Measurements from ENCODE around the gene VPS8.

VPS8 gene

DNA sequence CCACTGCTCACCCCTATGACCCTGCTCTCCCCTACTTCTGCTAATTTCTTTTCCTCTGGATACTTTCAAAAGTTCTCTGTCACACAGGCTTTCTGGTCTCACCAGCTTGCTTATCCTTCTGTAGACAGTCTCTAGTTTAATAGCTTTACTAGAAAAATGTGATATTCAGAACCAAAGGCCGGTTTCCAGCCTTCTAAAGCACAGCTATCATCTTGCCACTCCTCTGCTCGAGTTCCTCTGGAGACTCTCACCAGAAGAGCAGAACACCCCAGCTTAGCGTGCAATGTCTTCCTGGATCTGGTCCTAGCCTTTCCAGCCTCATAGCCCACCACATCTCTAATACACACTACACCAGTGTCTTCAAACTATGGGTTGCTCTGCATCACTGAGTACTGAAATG is 1.8 kb upstream of the VPS8 start:
- DNase-seq (ENCODE audit: low read depth in 2 of 2): no peak

GRCh38 chr3:184811034-184811433 is 932 bp upstream of the VPS8 start:
- DNase-seq (ENCODE audit: low read depth in 2 of 2): no peak

DNA sequence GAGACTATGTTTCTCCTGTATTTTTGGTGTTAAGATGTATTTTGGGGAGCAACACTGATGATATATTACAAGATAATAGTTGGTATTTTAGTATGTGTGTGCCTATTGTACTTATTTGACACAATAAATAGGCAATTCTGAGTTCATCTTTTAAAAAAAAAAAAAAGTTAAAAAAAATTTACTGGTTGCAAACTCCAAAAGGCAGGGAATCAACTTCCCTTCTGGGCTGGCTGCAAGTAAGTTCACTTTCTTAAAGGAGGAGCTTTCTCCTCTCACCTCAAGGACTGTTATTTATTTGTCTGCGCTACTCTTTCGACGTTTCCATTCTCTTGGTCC is 335 bp upstream of the VPS8 start:
- no peak for DNase-seq (ENCODE audit: low read depth in 2 of 2)

GRCh38 chr3:184812662-184813042 is 686 bp downstream of the VPS8 start:
- no peak for DNase-seq (ENCODE audit: low read depth in 2 of 2)

GRCh38 chr3:184813357-184813756 is 1.4 kb downstream of the VPS8 start:
- DNase-seq (ENCODE audit: low read depth in 2 of 2): no peak

DNA sequence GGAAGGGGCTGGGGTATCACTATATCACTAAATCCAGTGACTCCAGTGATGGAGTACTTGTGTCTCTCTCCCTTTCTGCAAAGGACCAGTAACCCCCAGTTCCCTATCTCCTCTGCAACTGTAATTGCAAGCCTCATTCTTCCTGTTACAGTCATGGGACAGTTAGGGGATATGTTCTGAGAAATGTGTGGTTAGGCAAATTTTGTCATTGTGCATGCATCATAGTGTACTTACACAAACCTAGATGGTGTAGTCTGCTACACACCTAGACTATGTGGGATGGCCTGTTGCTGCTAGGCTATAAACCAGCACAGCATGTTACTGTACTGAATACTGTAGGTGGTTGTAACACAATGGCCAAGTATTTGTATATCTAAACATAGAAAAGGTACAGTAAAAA is 2.2 kb downstream of the VPS8 start:
- no peak for DNase-seq (ENCODE audit: low read depth in 2 of 2)

DNA sequence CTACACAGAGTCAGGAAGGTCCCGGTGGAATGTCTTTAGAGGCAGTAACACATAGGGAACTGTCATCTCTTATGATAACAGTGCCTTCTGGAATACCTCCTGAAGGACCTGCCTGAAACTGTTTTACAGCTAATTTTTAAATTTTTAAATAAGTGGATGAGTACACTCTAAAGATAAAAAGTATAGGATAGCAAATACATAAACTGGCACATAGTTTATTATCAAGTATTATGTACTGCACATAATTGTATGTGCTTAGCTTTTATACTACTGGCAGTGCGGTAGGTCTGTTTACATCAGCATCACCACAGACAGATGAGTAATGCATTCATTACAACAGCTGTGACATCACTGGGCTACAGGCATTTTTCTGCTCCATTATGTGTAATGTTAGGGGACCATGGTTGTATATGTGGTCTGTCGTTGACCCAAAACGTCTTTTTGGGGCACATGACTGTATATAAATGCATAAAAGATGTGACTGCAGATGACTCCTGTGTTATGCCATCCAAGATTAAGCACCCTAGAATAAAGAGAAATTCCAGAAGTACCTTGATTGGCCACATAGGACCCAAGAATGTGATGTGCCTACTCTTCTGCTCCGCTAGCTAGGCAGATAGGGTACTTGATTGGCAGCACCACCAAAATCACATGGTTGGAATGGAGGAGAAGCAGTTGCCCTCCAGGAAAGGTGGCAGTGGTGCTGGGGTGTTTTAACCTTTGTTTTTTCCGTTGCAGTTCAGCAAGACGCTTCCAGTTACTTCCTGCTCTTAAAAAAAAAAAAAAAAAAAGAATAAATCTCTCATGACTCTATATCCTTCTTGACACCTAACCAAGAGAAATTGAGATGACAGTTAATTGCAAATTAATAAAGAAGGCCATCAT is 3.3 kb downstream of the VPS8 start:
- peak; percentile 35 to 45 for DNase-seq (ENCODE audit: low read depth in 2 of 2)

- DNase-seq (ENCODE audit: low read depth in 2 of 2): no peak
Observed at GRCh38 chr3:184816614-184817013, 4.6 kb downstream of the VPS8 start.

DNA sequence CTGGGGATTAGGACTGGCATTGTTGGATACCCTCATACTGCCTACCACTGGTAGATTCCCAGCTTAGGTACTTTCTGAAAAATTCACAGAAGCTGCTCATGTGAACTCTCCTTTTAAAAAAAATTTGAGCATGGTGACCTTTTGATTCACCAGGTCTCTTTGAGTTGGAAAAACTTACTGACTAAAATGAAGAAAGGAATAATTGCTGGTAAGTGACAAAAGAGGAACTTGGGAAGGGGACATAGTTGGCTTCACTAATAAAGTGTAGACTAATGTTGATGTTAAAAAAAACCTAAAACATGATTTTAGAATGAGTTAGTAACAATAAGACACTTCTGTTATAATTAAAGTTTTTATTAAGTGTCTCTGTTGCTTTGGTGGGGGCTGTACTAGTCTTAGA is 8.6 kb downstream of the VPS8 start:
- DNase-seq (ENCODE audit: low read depth in 2 of 2): no peak

DNA sequence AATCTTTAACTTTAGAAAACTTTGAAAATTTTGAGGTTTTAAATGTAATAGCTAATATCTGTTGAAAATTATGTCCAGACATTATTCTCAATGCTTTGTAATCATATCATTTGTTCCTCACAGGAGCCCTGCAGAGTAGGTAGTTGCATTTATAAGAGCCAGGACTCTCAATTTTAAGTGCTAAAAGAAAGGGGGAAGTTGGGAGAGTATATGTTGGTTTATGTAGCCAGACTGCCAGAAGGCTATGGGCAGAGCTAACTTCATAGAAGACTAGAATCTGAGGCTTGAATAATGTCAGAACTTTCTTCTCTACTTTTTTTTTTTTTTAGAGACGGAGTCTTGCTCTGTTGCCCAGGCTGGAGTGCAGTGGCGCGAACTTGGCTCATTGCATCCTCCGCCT is 9.1 kb downstream of the VPS8 start:
- no peak for DNase-seq (ENCODE audit: low read depth in 2 of 2)

GRCh38 chr3:184822081-184822480 is 10.1 kb downstream of the VPS8 start:
- DNase-seq (ENCODE audit: low read depth in 2 of 2): no peak

- DNase-seq (ENCODE audit: low read depth in 2 of 2): no peak
Observed at GRCh38 chr3:184822654-184823053, 10.7 kb downstream of the VPS8 start.

- no peak for DNase-seq (ENCODE audit: low read depth in 2 of 2)
Observed at GRCh38 chr3:184823990-184824389, 12.0 kb downstream of the VPS8 start.

GRCh38 chr3:184825121-184825820 is 13.3 kb downstream of the VPS8 start:
- DNase-seq (ENCODE audit: low read depth in 2 of 2): no peak

GRCh38 chr3:184827572-184827971 is 15.6 kb downstream of the VPS8 start:
- DNase-seq (ENCODE audit: low read depth in 2 of 2): no peak

DNA sequence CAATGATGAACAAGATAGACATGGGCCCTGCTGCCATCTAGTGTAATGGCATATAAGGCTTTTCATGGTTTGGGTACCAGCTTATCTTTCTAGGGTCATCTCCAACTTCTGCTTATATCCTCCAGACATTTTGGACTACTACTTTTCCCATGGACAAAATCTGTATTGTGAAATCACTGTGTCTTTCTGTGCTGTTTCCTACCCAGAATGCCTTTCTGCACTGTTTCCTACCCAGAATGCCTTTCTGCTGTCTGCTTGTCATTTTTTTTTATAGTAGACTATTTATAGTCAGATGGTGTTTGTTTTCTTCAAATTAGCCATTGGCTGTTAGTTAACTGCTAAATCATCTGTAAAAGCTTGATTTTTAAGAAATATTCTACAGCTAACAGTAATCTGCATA is 20.1 kb downstream of the VPS8 start:
- no peak for DNase-seq (ENCODE audit: low read depth in 2 of 2)

DNA sequence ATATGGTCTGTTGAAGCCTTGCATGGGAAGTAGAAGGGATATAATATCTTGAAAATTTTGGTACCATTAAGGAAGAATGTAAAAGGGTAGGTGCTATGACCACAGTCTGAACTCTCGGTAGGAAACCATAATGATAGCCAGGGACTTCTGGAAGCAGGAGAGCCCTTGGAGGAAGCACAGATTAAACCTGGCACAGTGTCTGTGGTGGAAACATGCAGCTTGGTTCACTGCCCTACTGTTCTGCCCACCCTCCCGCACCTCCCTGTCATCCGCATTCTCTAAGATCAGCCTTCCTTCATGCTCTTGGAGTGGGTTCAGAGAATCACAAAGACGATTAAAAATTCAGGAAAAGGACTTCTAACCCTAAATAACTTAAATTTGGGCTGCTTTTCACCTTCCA is 20.9 kb downstream of the VPS8 start:
- no peak for DNase-seq (ENCODE audit: low read depth in 2 of 2)

- no peak for DNase-seq (ENCODE audit: low read depth in 2 of 2)
Observed at GRCh38 chr3:184836090-184836822, 24.3 kb downstream of the VPS8 start.

DNA sequence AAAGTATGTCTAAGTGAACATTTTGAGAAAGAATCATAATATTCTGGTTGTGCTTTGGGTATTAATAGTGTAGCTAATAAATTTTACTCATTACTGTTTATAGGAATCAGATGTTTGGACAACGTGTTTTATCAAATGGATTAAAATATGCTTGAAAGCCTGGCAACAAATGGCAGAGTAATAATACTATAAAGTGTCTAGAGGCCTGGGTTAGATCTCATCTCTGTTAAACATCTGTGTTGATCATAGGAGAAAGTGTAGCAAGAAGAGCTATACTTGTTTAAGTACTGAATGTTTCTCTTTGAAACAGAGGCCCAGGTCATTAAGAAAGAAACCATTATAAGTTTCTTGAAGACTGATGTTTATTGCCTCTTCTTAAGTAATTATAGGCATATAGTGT is 30.5 kb downstream of the VPS8 start:
- no peak for DNase-seq (ENCODE audit: low read depth in 2 of 2)

DNA sequence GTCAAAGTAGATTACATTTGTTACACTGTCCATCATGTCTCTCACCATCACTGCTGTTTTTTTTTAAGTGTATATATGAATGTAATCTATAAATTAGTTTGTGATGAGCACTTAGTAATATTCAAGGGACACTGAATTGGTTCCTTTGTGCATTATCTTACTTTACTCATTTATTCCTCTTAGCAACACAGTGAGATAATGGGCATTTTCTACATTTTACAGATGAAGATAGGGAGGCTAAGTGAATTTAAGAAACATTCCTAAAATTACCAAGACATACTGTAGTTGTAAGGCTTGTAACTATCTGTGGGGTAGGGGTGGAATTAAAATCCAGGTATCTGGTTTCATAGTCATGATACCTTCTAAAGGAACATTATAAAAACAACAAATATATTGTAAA is 33.9 kb downstream of the VPS8 start:
- no peak for DNase-seq (ENCODE audit: low read depth in 2 of 2)

DNA sequence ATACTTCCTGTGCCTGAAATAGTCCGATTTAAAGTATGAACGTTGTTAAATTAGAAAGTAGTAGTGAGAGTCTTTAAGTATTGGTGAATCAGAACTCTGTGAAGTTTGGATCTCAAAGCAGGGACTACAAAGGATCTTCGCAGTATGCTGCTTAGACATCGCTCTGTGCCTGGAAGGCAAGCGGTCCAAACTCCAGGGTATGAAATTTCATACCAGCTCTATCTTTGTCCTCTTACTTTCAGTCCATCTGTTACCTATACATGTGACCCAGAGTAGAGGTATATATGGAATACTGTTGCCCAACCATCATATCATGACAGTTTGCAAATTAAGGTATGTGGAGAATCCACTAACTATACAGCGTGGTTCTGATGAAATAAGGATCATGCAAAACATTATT is 34.5 kb downstream of the VPS8 start:
- no peak for DNase-seq (ENCODE audit: low read depth in 2 of 2)

DNA sequence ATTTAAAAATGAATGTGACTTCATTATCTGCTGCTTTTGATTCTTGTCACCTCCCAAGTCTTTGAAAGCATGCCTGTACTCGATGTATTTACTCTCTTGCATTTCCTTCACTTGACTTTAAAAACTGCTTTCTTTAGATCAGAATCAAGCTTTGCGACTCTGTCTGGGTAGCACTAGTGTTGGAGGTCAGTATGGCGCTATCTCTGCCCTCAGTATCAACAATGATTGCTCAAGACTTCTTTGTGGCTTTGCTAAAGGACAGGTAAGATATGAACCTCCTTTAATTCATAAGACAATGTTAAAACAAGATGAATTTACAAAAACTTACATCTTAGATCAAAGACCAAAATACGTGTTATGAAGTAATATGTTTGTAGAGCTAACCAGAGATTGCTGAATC is 37.0 kb downstream of the VPS8 start:
- DNase-seq (ENCODE audit: low read depth in 2 of 2): no peak

DNA sequence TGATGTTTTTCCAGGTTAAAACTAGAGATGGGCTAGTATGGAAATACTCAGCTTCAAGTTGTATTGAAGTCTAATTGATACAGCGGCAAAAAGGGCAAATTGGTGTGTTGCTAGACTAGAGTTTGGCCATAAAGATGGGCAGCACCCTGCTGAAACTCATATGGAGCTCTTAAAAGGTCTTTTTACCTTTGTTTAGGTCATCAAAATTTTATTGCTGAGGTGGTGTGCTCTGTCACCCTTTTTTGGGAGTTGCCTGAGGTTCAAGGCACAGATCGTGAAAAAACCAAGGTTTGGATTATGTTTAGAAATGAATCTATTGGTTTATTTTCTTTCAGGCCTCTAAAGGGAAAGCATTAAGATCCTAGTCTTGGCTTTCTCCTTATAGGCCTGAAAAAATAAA is 38.2 kb downstream of the VPS8 start:
- no peak for DNase-seq (ENCODE audit: low read depth in 2 of 2)

Measured in fibroblast of skin of left quadriceps (primary cell).